Muscle of leg (tissue), 11 donors: ENCODE data around the gene ASPM. TPM values are rescaled to one million over a fixed set of nuclear protein-coding genes. Genes with fewer than 3 reads are reported as not detected.

Experiments
- DNase-seq: peaks from one replicate; pipeline ENCODE4 v3.0.0; 2013
- H3K27ac ChIP-seq: one replicate; pipeline ENCODE4 v1.5.1; 2013; ENCODE audit warnings: mild to moderate bottlenecking, low read length, control low read depth
- H3K27me3 ChIP-seq: one replicate; pipeline ENCODE4 v1.6.1; 2013; ENCODE audit warnings: low read length; ENCODE audit not compliant: control insufficient read depth, insufficient read depth
- H3K36me3 ChIP-seq: one replicate; pipeline ENCODE4 v1.6.1; 2013; ENCODE audit warnings: low read length; ENCODE audit not compliant: control insufficient read depth, insufficient read depth
- H3K4me1 ChIP-seq: one replicate; pipeline ENCODE4 v1.6.1; 2013; ENCODE audit warnings: low read length; ENCODE audit not compliant: control insufficient read depth, insufficient read depth
- H3K4me3 ChIP-seq: one replicate; pipeline ENCODE4 v1.5.1; 2013; ENCODE audit warnings: low read length, control low read depth
- H3K9me3 ChIP-seq: replicated peaks from 2 replicates; pipeline ENCODE4 v1.6.1; 2013; ENCODE audit warnings: low read depth, low read length; ENCODE audit not compliant: control insufficient read depth
- WGBS: methylation state at CpG from one replicate; pipeline ENCODE4 v1.1.5; 2013; ENCODE audit warnings: missing lambda C conversion rate; ENCODE audit not compliant: insufficient coverage; 5-methylcytosine and 5-hydroxymethylcytosine counted together
- polyA plus RNA-seq, 8 donors: library from polyadenylated mRNA; unstranded; fragments of 120-200 nt; gene quantifications; one replicate each; pipeline versions ENCODE4 v1.2.1 to v1.2.3, GENCODE V29; 2013; ENCODE audit warnings: inconsistent platforms in 1 of 8, low replicate concordance in 1 of 8; ENCODE audit not compliant: insufficient read length in 8 of 8, insufficient read depth in 1 of 8
- total RNA-seq: library from RNA; stranded (reverse); fragments of 120-200 nt; gene quantifications from one replicate; pipeline ENCODE4 v1.2.4, GENCODE V29; 2013

Gene ASPM
- total and polyA plus RNA-seq, 9 donors, result 8.5 to 18.3 (median 13.8) TPM

DNA sequence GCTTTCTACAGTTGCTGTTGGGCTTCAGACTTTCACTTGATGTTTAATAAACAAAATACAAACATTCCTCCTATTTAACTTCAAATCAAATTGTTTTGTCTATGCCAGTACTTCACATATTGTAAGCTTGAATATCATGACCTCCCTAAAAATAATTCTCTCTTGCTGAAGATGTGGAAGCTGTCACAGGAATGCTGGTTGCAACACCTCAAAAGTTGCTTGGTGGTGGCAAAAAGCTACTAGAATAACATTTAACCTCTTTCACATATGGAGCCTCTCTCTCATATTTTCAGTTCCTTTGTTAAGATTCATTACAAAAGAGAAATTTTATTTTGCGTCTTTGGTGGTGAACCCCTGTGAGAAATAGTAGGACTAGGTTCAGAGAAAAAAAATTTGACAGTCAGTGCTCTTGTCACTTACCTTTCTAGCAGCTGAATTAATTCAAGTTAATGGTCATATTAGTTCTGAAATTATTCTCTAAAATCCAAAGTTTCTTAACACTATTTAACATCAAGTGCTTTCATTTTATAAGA, 53.9 kb downstream of the ASPM start:
- no peak for DNase-seq
- Histone ChIP-seq H3K27ac (no peak overlapping the region), H3K4me1 (no peaks in the 10 kb centered on the region), H3K4me3 (no peak overlapping the region), H3K9me3 (no peaks in the 10 kb centered on the region), H3K27me3 (no peaks in the 10 kb centered on the region), H3K36me3 (peaks cover 2% of the 10 kb centered on the region)
- WGBS, result no CpG with 5 or more reads among the region's 1 CpG

GRCh38 chr1:197083474-197083873, 63.0 kb downstream of the ASPM start:
- Histone ChIP-seq H3K4me3 (no peak overlapping the region), H3K9me3 (peaks cover 17% of the 10 kb centered on the region), H3K4me1 (no peaks in the 10 kb centered on the region), H3K27ac (no peak overlapping the region), H3K36me3 (peaks cover 19% of the 10 kb centered on the region), H3K27me3 (no peaks in the 10 kb centered on the region)
- no peak for DNase-seq

GRCh38 chr1:197081117-197081753, 65.2 kb downstream of the ASPM start:
- Histone ChIP-seq H3K27me3 (no peaks in the 10 kb centered on the region), H3K36me3 (peaks cover 15% of the 10 kb centered on the region), H3K4me3 (no peak overlapping the region), H3K9me3 (peaks cover 17% of the 10 kb centered on the region), H3K4me1 (no peaks in the 10 kb centered on the region), H3K27ac (no peak overlapping the region)
- no peak for DNase-seq
- WGBS, result 98% methylated on average over 4 of the region's 5 CpGs

DNA sequence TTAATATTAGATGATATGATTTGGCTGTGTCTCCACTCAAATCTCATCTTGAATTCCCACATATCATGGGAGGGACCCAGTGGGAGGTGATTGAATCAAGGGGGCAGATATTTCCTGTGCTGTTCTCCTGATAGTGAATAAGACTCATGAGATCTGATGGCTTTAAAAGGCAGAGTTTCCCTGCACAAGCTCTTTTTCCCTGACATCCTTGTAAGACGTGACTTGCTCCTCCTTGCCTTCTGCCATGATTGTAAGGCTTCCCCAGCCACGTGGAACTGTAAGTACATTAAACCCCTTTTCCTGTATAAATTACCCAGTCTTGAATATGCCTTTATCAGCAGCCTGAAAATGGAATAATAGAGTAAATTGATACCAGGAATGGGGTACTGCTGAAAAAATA, 66.1 kb downstream of the ASPM start:
- no peak for DNase-seq
- Histone ChIP-seq H3K9me3 (peaks cover 17% of the 10 kb centered on the region), H3K36me3 (peaks cover 14% of the 10 kb centered on the region), H3K4me3 (no peak overlapping the region), H3K27ac (no peak overlapping the region), H3K27me3 (no peaks in the 10 kb centered on the region), H3K4me1 (no peaks in the 10 kb centered on the region)
- WGBS, result no CpG with 5 or more reads among the region's 2 CpGs

DNA sequence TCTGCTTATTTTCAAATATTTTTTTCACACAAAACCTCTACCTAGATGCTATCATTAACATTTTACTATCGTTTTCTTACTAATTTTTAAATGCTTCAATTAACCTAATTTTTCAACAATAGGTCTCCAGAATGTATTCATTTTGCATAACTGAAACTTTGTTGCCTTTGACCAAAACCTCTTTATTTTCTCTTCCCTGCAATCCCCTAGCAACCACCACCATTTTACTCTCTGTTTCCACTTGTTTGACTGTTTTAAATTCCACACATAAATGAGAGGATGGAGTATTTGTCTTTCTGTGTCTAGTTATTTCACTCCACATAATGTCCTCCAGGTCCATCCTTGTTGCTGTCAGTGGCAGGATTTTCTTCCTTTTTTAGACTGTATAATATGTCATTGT, 69.9 kb downstream of the ASPM start:
- no peak overlapping the region for H3K27ac ChIP-seq
- DNase-seq, result no peak
- 100% methylated on average over 1 of the region's 1 CpG for WGBS

GRCh38 chr1:197073978-197074377, 72.5 kb downstream of the ASPM start:
- no peaks in the 10 kb centered on the region for H3K4me1 ChIP-seq
- no peak overlapping the region for H3K4me3 ChIP-seq
- no peaks in the 10 kb centered on the region for H3K27me3 ChIP-seq
- no peak for DNase-seq
- no peak overlapping the region for H3K27ac ChIP-seq
- no CpG with 5 or more reads among the region's 1 CpG for WGBS
- H3K9me3 ChIP-seq, result no peaks in the 10 kb centered on the region
- H3K36me3 ChIP-seq, result no peaks in the 10 kb centered on the region

More for the DNA sequence above, 69.9 kb downstream of the ASPM start:
- Histone ChIP-seq H3K36me3 (no peaks in the 10 kb centered on the region), H3K27me3 (no peaks in the 10 kb centered on the region), H3K4me1 (no peaks in the 10 kb centered on the region), H3K9me3 (peaks cover 7% of the 10 kb centered on the region), H3K4me3 (no peak overlapping the region)

DNA sequence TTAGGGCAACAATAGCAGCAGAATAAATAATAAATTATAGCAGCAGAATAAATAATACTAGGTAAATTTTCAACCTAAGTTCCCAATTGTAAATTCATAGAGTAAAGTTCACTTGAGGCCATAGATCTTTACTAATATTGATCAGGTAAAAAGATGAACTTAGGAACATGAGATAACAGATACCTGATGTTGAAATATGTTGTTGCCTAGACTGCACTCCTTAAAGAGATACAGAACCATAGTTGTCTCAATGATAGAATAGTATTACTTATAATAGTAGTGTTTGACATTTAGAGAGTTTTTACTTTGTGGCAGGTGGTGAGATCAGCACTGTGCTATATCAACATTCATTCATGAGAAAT, 79.0 kb downstream of the ASPM start:
- H3K4me3 ChIP-seq, result no peak overlapping the region
- no peak overlapping the region for H3K27ac ChIP-seq
- H3K36me3 ChIP-seq, result no peaks in the 10 kb centered on the region
- no peaks in the 10 kb centered on the region for H3K9me3 ChIP-seq
- H3K27me3 ChIP-seq, result no peaks in the 10 kb centered on the region
- DNase-seq, result no peak
- H3K4me1 ChIP-seq, result no peaks in the 10 kb centered on the region

GRCh38 chr1:197066719-197067456, 79.6 kb downstream of the ASPM start, which contains the start of gene F13B:
Gene F13B, minus strand, starts transcription at chr1:197067260. Its CDS starts 37 bp downstream, at chr1:197067223.
- no peaks in the 10 kb centered on the region for H3K36me3 ChIP-seq
- no peak within 1 kb of the TSS for H3K27ac ChIP-seq
- no peaks in the 10 kb centered on the region for H3K27me3 ChIP-seq
- no peaks in the 10 kb centered on the region for H3K4me1 ChIP-seq
- DNase-seq, result no peak
- no peaks in the 10 kb centered on the region for H3K9me3 ChIP-seq
- no CpG with 5 or more reads among the region's 3 CpGs for WGBS
- H3K4me3 ChIP-seq, result no peak within 1 kb of the TSS

DNA sequence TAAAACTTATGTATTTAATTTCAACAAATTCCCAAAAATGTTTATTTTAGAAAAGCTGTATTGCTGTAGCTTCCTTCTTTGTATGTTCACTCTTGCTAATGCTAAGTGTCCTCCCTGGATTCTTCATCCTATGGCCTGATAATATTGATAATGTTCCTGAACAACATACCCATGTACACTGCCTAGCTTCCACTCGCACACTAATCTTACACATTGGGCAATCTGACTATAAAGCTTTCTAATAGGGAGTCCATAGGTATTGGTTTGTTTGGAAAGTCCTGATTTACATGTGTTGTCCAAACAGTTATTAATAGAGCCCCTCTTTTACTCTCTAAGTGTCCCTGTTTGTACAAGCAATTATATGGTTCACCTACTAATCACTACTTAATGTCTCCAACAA, 80.2 kb downstream of the ASPM start:
- Histone ChIP-seq H3K27ac (no peak overlapping the region), H3K27me3 (no peaks in the 10 kb centered on the region), H3K4me1 (no peaks in the 10 kb centered on the region), H3K36me3 (no peaks in the 10 kb centered on the region), H3K9me3 (no peaks in the 10 kb centered on the region), H3K4me3 (no peak overlapping the region)
- DNase-seq, result no peak
- WGBS, result no CpG with 5 or more reads among the region's 1 CpG

DNA sequence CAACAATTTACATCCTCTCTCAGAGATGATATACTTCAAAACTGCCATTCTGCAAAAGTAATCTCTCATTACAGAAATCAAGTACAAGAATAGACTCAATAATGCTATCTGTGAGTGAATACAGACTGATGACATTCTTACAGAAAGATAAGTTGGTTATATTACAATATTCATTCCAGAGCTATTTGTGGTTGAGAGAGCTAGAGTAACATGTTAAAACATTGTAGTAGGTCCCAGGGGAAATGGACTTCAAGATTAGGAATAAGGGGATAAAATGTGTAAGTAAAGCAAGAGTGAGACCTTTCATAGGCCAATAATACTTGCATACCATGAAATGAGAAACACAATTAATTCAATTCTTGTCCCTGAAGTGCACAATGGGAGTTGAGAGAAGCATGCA, 80.9 kb downstream of the ASPM start:
- H3K27ac ChIP-seq, result no peak overlapping the region
- no peaks in the 10 kb centered on the region for H3K27me3 ChIP-seq
- no peak for DNase-seq
- H3K36me3 ChIP-seq, result no peaks in the 10 kb centered on the region
- H3K4me1 ChIP-seq, result no peaks in the 10 kb centered on the region
- no peaks in the 10 kb centered on the region for H3K9me3 ChIP-seq
- H3K4me3 ChIP-seq, result no peak overlapping the region
